Stimulated activated naive CD4-positive, alpha-beta T cell (primary cell): Measurements from ENCODE around the gene FNDC3B.
"Not testable (repeated sequence)": the region's sequence is repeated elsewhere in the genome, so short reads cannot be mapped to it uniquely, and the experiment has no call there.

Experiments used
- DNase-seq, 6 experiments: peaks; one replicate each; lab custom pipeline; 2025; lab: John Stamatoyannopoulos, UW

FNDC3B gene

GRCh38 chr3:172236771-172237742 lies 197.7 kb downstream of the FNDC3B start:
- no peak for DNase-seq

- DNase-seq, result no peak
Observed at GRCh38 chr3:172238188-172238587, 198.8 kb downstream of the FNDC3B start.

GRCh38 chr3:172239218-172239790 lies 199.9 kb downstream of the FNDC3B start:
- no peak for DNase-seq

GRCh38 chr3:172241405-172241804 lies 202.0 kb downstream of the FNDC3B start:
- DNase-seq, result no peak

GRCh38 chr3:172242471-172242870 lies 203.1 kb downstream of the FNDC3B start:
- not testable (repeated sequence) for DNase-seq

GRCh38 chr3:172243376-172243775 lies 204.0 kb downstream of the FNDC3B start:
- DNase-seq, result not testable (repeated sequence)

GRCh38 chr3:172244011-172244410 lies 204.6 kb downstream of the FNDC3B start:
- no peak for DNase-seq

GRCh38 chr3:172245241-172245640 lies 205.9 kb downstream of the FNDC3B start:
- DNase-seq, result no peak

GRCh38 chr3:172246107-172246844 lies 206.9 kb downstream of the FNDC3B start:
- DNase-seq, result no peak

GRCh38 chr3:172247525-172248274 lies 208.3 kb downstream of the FNDC3B start:
- DNase-seq, result no peak

GRCh38 chr3:172249039-172249438 lies 209.7 kb downstream of the FNDC3B start:
- no peak for DNase-seq

GRCh38 chr3:172251211-172251610 lies 211.8 kb downstream of the FNDC3B start:
- no peak for DNase-seq

- no peak for DNase-seq
Observed at GRCh38 chr3:172253200-172253599, 213.8 kb downstream of the FNDC3B start.

- DNase-seq, result no peak
Observed at GRCh38 chr3:172254542-172254941, 215.2 kb downstream of the FNDC3B start.

- not testable (repeated sequence) for DNase-seq
Observed at GRCh38 chr3:172255321-172255720, 215.9 kb downstream of the FNDC3B start.

- no peak for DNase-seq
Observed at GRCh38 chr3:172256101-172256734, 216.8 kb downstream of the FNDC3B start.

GRCh38 chr3:172257648-172258400 lies 218.4 kb downstream of the FNDC3B start:
- DNase-seq, result no peak

- DNase-seq, result no peak
Observed at GRCh38 chr3:172258624-172259023, 219.2 kb downstream of the FNDC3B start.

GRCh38 chr3:172259111-172259541 lies 219.7 kb downstream of the FNDC3B start:
- no peak for DNase-seq

- DNase-seq, result no peak
Observed at GRCh38 chr3:172259726-172260248, 220.4 kb downstream of the FNDC3B start.
